Measurements from ENCODE around the gene SNRPB.

SNRPB gene

DNA sequence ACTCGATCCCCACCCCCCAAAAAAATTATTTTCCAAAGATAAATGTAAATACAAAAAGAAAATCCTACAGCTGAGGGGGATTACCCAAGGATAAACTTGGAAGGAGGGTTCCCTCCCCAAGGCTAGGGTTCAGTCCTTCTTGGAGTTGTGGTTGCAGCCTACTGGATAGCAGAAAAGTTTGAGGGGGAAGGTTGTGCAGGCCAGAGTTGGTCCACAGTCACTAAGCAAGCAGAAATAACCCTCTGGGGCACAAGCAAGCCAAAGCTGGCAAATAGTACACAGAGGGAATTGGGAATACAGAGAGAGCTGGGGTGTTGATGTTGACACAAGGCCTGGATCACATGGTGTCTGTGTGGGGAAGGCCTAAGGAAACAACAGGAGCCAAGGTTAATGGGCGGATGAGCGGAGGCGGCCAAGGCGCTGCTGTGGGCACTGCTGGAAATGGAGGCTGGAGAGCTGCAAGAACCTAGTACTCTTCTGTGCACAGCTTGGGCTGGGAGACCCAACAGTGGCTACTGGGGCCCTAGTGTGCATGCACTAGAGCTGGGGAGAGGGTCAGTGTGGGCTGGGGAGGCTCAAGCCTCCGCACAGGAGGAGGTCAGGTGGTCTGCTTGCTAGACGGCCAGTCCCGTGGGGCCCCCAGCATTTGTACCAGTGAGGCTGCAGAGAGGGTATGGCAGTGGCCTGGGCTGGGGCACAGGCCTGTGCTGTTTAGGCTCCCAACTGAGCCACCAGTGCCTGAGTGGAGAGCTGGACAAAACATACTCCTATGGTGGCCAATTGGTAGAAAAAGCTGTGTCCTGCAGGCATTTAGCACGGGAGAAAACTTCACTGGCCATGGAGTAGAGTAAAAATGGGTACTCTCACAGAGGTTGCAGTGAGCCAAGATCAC is 5.5 kb upstream of the SNRPB start:
- no peak for DNase-seq (ENCODE audit: low read depth)

DNA sequence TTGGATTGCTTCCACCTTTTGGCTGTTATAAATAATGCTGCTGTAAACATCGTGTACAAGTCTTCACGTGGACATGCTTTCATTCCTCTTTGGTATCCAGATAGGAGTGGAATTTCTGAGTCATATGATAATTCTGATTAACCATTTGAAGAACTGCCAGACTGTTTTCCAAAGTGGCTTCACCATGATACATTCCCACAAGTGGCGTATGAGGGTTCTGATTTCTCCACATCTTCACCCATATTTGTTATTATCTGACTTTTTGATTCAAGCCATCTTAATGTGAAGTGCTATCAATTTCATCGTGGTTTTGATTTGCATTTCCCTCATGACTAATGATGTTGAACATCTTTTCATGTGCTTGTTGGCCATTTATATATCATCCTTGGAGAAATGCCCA is 2.9 kb upstream of the SNRPB start:
- peak; percentile 66 for DNase-seq (ENCODE audit: low read depth)

DNA sequence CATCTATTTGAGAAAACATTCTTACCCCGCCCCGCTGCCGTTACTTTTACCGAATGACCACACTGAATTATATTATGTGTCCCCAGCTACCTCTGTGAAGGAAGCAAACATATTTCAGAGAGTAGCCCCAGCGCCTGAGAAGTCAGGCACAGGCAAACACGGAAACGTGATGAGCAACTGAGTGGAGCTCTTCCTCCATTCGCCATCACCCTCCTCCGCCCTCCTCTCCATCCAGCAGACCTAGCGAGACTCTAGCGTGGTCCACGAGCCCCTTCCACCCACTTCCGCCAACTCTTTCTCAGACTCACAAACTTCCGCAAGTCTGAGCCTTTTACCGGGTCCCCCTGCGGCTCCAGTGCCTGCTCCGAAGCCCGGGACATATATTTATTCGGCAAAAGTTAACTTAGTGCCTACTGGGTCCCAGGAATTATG is 582 bp downstream of the SNRPB start:
- DNase-seq (ENCODE audit: low read depth): no peak

DNA sequence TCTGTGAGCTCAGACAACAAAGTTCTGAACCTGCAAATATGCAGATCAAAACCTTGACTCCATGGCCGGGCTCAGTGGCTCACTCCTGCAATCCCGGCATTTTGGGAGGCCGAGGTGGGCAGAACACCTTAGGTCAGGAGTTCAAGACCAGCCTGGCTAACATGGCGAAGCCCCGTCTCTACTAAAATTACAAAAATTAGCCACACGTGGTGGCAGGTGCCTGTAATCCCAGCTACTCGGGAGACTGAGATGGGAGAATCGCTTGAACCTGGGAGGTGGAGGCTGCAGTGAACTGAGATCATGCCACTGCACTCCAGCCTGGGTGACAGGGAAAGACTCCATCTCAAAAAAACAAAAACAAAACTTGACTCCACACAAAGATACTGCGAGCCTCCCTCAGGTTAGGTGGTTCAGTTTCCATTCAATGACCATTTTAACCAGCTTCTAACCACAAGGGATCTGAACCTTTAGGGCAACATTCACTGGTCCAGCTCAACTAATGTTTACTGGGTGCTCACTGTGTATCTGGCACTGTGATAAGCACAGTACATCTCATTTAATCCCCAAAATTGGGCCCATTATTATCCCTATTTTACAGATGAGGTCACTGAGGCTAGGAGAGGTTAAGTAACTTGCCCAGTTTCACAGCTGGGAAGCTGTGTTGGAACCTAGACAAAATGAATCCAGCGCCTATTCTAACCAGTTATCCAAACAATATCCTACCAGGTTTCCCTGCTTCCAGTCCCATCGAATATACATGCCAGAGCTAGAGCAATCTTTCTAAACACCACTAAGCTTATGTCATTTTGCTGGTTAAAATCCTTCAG is 1.8 kb downstream of the SNRPB start:
- no peak for DNase-seq (ENCODE audit: low read depth)

DNA sequence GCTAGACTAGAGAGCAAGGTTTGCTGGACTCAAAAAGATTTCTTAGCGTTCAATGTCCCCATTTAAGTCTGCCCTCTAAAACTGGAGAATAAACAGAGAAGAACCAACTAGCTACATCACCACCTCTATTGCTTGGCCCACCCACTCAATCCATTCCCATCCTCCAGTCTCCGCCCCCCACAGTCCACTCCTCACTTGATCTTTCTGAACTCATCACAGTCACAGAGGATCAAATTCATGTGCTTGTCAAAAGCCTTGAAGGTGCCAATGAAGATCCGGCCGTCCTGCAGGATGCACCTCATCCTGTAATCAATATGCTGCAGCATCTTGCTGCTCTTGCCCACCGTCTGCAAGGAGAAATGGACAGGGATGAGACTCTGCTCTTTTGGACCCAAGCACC is 3.2 kb downstream of the SNRPB start:
- no peak for DNase-seq (ENCODE audit: low read depth)

DNA sequence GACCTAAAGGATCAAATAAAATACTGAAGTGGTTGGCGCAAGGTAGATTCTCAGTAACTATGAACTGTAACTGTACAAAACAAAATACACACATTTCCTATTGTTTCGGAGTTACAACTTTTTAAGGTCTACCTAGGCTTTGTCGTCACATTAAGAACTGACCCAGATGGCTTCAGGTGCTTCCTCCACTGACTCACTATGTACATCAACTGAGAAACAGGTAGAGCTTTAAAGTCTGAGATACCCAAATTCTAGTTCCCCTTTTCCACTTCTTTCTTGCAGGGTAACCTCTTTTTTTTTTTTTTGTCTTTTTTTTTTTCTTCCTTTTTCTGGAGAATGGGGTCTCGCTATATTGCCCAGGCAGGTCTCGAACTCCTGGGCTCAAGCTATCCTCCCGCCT is 5.5 kb downstream of the SNRPB start:
- DNase-seq (ENCODE audit: low read depth): no peak

DNA sequence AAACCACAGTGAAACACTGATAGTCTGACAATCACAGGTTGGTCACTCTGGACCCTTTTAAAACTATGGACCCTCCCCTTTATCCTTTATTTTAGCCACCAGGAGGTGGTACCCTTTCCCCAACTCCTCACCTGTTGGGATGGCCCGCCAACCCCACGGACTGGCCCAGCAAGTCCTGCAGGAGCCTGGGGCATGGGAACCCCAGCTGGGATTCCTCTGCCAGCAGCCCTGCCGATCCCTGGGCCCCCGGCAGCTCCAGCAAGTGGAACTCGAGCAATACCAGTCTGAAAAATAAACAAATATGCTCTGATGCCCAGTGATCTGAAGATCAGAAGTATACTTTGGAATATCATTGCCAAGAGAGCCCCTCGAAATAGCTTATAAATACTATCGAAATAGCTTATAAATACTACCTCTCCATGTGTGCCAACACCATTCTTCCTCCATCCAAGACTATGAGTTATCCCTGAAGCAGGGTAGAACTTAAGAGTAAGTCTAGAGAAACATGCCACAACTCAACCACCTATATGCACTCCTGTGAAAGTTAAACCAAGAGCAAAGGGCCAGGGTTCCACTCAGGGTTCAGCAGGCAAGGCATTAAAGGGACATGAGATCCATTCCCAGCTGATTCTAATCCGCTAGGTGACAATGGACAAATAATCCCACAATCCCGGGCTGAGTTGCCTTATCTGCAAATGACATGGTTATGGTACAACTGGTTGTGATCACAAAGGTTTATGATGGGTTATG is 6.8 kb downstream of the SNRPB start:
- DNase-seq (ENCODE audit: low read depth): no peak

DNA sequence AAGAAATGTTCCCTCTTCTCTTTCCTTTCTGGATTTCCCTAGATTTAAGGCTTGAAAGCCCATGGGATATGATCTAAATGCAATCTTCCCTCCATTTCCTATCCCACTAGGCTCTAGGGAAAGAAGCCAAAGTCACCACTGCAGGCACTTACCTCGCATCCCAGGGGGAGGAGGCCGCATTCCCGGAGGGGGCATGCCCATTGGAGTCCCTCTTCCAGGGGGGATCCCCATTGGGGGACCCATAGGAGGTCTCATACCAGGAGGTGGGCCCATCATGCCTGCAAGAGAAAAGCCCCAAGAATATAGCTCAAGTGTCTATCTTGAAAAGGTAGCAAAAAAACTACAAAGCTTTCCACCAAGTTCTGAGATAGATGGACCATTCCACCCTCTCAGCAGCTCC is 8.1 kb downstream of the SNRPB start:
- no peak for DNase-seq (ENCODE audit: low read depth)

DNA sequence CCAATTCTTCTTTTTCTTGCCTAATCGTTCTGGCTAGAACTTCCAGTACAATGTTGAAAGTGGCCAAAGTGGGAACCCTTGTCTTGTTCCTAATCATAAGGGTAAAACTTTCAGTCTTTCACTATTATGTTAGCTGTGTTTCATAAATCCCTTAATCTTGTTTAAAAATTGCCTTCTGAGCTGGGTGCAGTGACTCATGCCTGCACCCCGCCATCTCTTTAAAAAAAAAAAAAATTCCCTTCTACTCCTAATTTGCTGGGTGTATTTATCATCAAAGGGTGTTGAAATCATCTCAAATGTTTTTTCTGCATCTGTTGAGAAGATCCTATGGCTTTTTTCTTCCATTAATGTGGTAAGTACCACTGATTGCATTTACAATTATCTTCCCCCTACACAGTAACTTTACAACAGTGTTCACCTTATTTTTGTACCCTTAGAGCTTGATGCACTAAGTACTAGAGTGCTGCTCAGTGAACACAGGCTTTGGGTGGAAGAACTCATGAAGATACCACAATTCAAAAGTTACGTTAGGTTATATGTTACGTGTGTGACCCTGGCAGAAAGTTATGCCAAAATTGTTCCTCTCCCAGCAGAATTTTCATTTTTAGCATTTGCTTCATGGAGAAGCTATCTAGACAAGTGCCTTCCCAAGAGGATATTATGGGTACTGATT is 9.7 kb downstream of the SNRPB start:
- no peak for DNase-seq (ENCODE audit: low read depth)

DNA sequence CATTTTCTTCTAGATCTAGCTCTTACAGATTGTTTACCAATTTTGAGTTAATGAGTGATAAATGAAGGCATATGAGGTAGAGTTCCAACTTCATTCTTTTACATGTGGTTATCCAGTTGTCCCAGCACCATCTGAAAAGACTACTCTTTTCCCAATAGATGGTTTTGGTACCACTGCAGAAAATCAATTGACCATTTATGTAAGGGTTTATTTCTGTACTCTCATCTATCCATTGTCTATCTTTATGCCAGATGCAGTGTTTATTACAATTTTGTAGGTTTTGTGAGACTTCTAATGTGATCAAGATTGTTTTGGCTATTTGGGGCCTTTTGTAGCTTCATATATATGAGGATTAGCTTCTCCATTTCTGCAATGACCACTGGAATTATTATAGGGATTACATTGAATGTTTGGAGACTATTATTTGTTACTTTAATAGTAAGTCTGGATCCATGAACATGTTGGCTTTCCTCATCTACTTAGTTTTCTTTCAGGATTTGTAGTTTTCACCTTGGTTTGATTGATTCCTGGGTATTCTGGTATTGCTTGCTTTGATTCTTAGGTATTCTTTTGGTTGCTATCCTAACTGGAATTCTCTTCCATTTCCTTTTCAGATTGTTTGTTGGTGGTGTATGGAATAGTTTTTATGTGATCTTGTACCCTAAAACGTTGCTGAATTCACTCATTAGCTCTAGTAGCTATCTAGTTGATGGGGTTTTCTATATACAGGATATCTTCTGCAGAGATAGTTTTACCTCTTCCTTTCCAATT is 10.4 kb downstream of the SNRPB start:
- no peak for DNase-seq (ENCODE audit: low read depth)

DNA sequence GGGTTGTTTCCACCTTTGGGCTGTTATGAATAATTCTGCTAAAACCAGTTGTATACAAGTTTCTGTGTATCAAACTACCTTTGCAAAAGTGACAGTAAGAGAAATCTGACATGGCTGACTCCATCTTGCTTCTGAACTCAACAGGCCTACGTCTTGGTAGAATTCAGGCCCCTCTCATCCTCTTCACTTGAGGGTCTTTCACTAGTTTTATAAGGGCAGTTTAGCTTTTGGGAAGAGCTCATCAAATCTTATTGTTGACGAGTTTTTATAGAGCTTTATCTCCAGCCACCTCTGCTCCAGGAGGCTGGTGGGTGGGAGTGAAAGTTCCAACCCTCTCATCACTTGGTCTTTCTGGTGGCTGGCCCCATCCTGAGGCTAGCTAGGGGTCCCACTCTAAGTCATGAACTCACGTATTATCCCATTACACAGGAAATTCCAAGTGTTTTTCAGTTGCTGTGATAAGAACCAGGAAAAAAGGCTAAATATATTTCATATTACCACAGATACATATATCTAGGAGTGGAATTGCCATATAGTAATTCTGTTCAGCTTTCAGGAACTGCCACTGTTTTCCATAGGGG is 11.6 kb downstream of the SNRPB start:
- DNase-seq (ENCODE audit: low read depth): no peak

DNA sequence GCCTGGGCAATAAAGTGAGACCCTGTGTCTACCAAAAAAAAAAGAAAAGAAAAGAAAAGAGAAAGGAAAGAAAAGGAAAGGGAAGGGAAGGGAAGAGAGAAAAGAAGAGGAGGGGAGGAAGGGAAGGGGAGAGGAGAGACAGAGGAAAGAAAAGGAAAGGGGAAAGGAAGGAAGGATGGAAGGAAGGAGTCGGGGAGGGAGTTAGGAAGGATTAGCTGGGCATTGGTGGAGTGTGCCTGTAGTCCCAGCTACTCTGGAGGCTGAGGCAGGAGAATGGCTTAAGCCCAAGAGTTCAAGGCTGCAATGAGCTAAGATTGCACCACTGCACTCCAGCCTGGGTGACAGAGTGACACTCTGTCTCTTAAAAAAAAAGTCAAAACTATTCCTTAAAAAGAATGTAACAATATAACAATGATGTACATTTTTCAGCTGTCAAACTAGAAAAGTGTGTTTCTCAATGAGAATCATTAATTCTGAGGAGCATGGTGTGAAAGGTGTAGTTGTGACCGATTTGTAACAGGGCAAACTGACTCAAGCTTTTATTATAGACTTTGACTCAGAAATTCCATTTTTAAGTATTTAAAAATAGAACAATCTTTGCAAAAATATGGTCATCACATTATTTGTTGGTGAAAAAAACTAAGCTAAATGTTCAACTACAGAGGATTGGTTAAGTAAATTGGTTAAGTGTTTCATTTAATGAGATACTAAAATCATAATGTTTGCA is 14.7 kb downstream of the SNRPB start:
- no peak for DNase-seq (ENCODE audit: low read depth)

DNA sequence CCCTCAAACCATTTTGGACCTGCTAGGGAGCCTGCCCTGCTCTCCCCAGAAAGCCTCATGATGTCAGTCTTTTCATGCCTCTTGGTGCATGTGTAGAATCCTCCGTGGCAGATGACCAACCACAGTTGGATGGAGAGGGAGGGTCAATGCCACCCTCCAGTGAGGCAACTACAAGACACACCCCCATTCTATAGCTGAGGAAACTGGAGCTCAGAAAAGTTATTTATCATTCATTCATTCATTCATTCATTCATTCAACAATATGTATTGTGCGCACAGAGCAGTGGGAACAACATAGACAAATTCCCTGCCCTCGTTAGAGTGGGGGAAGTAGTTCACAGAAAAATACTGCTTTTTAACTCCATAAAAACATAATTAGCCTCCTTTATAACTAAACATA is 16.8 kb downstream of the SNRPB start:
- DNase-seq (ENCODE audit: low read depth): no peak

DNA sequence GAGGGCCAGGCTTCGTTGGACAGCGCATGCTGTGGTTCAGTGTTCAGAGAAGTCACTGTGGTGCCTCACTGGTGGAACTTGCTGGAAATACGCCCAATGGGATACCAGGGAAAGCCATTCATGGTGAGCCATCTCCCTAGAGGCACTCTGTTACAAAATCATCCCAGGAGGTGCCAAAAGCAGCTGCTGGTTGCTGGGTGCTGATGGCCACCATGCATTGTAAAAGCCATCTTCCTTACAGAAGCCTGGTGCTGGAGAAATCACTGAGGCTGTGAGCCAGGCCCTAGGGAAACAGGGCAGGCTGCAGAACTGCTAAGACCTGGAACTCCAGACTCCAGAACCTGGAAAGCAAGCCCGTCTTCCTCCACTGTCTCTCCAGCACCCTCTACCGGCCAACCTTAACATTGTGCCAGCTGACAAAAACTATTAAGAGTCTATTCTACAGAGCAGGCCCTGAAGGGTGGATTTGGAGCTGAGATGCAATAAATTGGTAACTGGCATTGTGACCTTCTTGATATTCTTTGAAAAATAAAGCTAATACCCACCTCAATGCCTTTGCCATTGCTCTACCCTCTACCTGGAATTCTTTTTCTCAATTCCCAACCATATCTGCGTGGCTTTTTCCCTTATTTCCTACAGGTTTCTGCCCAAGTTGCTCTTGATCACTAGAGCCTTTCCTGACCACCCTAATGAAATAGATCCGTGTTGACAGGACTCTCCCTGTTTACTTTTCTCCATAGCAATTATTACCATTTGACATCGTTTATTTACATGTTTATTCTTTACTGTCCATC is 18.5 kb downstream of the SNRPB start:
- DNase-seq (ENCODE audit: low read depth): no peak

DNA sequence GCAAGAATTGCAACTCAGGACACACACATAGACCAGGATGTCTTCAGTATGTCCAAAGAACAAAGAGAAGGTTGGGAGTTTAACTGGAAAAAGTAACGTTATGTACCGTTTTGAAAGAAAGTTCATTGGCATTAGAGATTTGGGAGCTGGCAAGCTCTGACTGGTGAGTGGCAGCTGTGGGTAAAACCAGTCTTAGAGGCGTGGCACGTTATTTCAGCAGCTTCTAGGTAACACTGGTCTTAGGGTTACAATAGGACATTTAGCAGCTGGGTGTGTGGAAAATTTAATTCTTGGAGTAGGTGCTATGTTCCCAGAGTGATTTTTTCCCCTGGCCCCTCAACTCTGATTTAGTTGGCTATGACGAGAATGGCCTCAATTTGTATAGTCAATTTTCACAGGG is 19.2 kb downstream of the SNRPB start:
- no peak for DNase-seq (ENCODE audit: low read depth)

DNA sequence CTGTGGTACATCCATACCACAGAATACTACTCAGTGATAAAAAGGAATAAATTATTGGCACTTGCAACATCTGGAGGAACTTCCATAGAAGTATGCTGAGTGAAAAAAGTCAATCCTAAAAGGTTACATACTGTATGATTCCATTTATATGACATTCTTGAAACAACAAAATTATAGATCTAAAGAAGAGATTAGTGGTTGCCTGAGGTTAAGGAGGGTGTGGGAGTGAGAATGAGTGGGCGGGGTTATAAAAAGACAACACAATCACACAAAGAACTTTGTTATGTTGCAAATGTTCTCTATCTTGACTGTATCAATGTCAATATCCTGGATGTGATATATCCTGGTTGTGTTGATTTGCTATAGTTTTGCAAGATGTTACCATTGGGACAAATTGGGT is 21.2 kb downstream of the SNRPB start:
- DNase-seq (ENCODE audit: low read depth): no peak

DNA sequence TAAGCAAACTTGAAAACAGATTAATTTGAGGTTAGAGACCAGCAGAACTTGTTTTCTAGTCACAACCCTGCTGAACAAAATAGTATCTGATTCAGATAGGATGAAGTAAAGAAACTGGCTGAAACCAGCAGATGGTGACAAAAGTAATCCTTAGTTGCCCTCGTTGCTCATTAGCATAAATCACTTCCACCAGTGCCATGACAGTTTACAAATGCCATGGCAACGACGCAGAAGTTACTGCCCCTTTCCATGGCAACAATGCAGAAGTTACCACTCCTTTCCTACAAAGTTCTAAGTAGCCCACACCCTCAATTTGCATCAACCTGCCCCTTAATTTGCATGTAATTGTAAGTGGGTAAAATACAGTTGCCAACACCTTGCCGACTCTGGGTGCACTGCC is 23.7 kb downstream of the SNRPB start:
- DNase-seq (ENCODE audit: low read depth): no peak

DNA sequence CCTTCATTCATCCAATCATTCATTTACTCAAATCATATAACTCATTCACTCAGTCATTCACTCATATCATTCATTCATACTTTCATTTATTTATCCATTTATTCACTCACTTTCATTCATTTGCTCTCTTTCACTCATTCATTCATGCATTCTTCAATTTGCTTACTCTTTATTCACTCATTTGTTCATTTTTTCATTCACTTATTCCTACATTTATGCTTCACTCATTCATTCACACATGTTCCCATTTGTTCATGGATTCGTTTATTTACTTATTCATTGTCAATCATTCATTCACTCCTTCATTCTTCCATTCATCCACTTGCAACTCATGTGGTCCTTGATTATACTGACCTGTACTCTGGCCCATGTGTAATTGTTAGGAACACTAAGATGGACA is 39.4 kb downstream of the SNRPB start:
- DNase-seq (ENCODE audit: low read depth): no peak

DNA sequence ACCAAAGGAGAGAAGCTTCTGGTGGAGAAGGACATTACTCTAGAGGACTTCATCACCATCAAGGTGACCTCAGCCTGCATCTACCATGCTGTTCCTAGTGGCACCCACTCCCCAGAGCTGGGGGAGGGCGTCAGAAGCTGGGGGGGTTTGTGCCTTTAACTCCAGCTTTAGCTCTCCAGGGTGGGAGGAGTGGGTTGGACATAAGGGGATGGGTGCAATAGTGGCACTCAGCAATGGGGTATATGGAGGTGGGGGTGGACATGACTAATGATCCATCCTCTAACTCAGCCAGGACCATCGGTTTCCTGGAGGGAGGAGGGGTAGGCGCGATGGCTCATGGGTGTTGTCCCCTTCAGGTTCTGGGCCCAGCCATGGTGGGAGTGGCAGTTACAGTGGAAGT is 40.1 kb downstream of the SNRPB start:
- DNase-seq (ENCODE audit: low read depth): no peak

Measured in non-pigmented ciliary epithelial cell (primary cell).